Stimulated activated CD8-positive, alpha-beta memory T cell treated with anti-CD3 and anti-CD28 coated beads, Interleukin-15, amount 100 ng/mL, for 4 hours (primary cell): ENCODE data around the gene FAM187B.
A peak's percentile ranks its signal among the peaks of the same experiment; 100 is the strongest.
"Not testable (repeated sequence)": the region's sequence is repeated elsewhere in the genome, so short reads cannot be mapped to it uniquely, and the experiment has no call there.

Experiments used
- DNase-seq, 2 donors: peaks; one replicate each; pipeline ENCODE4 v3.0.0-alpha.2; 2020; ENCODE audit warnings: low read depth in 2 of 2

The FAM187B gene

DNA sequence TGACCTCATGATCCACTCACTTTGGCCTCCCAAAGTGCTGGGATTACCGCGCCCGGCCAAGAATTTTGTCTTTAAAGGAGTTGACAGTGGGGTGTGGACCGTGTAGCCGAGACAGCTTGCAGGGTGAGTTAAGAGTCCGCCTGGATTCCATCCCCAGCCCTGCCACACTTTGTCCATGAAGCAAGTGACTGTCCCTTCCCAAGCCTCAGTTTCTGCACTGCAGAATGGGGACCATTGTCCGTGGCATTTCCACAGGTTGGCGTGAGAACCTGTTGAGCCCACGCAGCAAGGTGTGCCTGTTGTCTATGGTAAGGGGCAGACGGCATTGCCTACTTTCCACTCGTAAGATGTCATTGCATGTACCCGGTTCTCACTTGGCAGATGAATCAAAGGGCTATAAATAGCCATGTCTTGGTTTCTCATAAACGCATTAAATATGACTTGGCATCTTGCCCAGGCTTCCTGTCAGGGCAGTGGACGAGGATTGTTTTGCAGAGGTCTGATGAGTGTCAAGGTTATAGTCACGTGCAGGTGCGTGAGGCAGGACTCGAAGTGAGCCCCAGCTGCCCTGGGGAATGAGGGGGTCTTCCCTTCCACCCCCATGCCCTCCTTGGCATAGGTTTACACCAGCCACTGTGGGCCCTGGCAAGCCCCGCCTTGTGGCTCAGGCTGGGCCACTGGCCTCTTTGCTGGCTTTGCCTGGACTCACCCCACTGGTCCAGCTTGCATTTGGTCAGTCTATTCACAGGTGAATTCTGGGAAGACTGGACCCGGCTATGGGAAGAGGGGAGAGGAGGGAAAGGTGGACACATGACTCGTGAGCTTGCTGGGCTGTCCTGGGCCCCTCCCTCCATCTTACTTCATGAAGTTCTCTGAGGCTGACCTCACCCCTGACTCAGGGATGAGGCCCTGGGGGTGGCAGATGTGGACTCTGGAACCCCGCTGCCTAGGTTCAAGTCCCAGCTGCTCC lies 14.6 kb downstream of the FAM187B start:
- peak; percentile 49 to 71 for DNase-seq

DNA sequence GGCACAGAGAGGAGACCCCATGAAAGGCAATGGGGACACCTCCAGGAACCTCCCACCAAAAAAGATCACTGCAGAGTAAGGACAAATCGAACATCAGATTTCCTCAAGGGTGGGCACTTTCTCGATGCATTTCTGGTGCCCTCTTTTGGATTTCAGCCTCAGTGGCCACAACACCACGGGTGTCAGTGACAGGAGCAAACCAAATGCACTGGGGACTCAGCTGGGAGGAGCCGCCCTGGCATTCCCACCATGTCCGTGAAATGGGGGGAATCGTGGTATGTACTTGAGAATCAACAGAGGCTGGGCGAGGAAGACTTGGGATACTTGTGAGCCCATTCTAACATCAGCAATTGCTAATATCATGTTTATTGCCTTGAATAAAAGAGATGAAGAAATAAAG lies 16.3 kb downstream of the FAM187B start:
- DNase-seq = no peak

DNA sequence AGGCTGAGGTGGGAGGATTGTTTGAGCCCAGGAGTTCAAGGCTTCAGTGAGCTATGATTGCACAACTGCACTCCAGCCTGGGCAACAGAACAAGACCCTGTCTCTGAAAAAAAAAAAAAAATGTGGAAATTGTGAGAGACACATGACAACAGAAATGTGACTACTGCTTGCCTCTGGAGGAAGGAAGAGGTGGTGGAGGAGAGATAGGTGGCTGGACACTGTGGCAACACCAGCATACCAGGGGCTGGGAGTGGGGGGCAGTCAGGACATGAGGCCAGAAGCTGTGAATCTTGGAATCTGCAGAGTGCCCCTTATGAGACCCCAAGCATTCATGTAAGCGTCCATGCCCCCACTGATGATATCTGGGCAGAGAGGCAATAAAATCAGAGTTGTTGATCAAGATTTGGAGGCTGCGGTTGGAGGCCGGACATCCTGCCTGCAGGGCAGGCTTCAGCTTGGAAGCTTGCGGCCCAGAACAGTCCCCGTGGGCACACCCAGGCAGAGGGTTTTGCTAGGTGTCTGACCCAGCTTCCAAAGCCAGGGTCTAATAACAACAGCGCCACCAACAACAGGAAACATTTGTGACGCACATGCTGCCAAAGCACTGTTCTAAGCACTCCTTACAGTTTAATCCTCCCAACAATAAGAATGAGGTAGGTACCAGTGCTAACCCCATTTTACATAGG lies 16.9 kb downstream of the FAM187B start:
- DNase-seq = peak; percentile 40 to 49

DNA sequence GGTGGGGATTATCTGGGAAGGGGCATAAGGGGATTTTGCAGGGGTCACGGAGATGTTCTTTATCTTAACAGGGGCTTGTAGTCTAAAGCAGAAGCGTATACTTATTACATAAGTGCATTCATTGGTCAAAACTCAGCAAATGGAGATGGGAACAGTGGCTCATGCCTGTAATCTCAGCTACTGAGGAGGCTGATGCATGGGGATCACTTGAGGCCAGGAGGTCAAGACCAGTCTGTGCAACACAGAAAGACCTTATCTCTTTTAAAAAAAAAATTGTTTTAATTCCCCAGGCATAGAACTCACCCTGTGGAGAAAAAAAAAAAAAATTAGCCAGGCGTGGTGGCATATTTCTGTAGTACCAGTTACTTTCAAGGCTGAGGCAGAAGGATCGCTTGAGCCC lies 18.9 kb downstream of the FAM187B start:
- no peak for DNase-seq

DNA sequence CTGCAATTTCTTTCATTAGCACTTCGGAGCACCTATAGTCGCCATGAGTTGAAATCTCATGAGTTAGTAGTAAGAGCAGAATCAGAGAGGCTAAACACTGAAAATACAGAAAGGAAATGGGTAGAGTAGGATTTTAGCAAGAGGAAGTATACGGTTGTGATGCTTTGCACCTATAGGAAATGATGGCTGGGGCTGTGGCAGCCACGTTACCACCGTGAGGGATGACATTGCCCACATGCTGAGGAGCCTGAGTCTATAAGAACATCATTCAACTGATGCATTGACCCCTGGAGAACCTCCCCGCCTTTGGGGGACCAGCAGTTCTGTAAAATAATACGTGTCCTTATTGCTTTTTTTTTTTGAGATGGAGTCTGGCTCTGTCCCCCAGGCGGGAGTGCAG lies 20.4 kb downstream of the FAM187B start:
- DNase-seq = no peak

DNA sequence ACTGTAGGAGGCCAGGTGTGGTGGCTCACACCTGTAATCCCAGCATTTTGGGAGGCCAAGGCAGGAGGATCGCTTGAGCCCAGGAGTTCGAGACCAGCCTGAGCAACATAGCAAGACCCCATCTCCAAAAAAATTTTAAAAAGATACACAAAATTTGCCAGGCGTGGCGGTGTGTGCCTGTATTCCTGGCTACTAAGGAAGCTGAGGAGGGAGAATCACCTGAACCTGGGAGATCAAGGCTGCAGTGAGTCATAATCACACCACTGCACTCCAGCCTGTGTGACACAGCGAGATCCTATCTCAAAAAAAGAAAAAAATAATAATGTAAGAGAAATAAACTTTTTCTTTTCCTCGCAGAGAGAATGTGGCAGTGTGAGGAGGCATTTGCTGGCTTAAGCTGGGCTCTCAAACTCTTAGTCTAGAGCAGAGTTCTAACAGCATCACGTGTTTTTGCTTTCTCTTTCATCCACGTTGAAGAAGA lies 21.1 kb downstream of the FAM187B start:
- DNase-seq = no peak

DNA sequence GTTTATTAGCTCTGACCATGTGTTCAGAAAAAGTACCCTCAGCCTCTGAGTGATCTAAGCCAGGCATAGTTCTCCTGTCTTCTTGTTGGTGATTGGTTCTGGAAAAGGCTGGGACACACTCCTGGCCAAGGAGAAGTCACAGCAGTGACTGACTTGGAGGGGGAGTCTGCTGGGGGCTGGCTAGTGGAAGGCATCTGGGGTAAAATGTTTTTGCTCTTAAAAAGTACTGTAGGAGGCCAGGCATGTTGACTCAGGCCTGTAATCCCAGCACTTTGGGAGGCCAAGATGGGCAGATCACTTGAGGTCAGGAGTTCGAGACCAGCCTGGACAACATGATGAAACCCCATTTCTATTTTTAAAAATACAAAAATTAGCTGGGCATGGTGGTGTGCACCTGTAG lies 21.7 kb downstream of the FAM187B start:
- no peak for DNase-seq

DNA sequence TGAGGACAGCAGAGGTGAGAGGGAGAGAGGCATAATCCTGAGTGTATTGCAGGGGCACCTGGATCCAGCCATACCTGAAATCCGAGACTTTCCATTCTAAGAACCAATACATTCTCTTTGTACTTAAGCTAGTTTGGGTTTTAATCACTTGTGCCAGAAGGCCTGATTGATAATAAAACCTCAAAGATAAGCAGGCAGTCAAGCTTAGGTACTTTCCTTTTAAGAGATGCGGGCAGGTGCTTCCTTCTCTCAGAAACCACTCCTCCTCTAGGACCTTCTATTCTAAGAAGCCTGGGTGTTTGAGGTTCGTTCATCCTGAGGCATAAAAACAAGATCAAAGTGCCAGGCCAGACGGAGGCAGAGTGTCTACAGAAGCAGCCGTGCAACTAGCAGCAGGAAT lies 22.2 kb downstream of the FAM187B start:
- peak in 1 of 2 donors; percentile 31 for DNase-seq

DNA sequence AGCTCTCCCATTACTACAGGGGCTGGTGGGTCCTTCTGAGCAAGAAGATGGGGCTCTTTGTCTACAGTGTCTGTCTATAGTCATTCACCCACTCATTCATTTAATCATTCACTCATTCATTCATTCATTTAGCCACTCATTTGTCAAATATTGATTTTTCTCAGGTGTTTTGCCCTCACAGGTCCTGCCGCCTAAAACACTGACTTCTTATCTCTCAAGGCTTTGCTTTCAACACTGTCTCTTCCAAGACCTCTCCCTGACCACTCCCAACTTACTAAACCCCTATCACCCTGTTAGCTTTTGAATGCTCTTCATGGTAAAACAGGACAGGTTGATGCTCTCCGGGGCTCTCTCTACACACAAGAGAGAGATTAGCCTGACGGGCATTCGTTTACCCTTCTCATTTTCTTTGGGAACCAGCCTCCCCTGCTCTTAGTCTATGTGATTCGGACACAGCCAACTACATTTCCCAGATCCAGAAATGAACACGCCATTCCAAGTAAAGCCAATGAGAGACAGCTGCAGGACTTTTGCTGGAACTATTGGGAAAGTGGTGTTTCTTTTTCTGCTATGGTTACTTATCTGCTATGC lies 22.7 kb downstream of the FAM187B start:
- DNase-seq = no peak

DNA sequence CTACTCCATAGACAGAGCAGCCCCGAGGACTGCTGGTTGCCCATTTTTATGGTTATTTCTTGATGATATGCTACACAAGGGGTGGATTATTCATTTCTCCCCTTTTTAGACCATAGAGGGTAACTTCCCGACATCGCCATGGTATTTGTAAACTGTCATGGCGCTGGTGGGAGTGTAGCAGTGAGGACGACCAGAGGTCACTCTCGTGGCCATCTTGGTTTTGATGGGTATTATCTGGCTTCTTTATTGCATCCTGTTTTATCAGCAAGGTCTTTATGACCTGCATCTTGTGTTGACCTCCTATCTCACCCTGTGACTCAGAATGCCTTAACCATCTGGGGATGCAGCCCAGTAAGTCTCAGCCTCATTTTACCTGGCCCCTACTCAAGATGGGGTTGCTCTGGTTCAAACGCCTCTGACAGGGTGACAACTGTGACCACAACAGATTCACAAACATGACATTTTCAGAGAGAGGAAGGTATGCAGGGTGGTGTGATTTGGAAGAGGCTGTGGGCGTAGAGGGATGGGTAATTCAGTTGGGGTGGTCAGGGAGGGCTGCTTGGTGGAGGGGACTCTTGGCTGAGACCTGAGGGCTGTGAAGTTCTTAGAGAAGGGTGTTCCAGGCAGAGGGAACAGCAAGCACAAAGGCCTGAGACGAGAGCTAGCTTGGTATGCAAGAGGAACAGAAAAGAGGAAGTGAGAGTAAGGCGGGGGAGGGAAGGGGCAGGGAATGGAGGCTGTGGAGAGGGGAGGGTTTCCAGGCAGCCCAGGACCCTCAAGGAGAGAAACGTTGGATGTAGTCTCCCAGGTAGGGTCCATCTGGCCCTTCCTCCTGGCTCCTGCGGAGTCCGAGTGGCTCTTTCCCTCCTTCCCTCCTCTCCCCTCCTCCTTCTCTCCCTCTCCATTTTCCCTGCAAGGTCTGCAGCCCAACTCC lies 23.5 kb downstream of the FAM187B start:
- no peak for DNase-seq

DNA sequence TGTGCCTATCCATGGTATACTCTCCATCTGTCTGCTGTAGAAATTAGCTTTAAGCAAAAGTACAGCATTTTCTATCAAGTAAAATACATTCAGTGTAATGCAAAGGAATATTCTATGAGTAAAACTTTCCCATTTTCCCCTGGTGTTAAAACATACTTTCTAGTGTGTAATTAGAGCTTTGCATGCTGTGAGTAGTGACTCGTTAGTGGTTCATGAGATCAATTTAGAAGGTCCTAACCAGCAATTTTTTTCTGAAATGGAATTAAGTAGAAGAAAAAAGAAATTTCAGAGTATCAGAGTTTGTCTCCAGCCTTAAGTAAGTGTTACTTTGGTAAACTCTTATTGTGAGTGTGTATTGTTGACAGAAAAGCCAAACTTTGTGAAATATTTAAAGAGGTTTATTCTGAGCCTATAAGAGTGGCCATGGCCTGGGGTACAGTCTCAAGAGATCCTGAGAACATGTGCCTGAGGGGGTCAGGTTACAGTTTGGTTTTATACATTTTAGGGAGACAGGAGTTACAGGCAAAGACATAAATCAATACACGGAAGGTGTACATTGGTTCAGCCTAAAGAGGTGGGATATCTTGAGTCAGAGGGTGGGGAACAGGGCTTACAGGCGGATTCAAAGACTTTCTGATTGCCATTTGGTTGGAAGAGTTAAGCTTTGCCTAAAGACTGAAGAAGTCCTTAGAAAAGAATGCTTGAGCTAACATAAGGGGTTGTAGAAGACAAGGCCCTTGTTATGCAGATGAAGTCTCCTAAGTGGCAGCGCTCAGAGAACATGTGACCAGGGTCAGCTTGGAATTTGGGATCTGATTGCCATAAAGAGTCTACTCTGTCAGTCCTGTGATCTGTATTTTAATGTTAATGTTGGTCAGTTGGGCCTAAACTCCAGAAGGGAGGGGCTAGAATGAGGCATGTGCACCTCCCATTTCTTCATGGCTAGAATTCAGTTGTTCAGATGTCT lies 25.5 kb downstream of the FAM187B start:
- no peak for DNase-seq

DNA sequence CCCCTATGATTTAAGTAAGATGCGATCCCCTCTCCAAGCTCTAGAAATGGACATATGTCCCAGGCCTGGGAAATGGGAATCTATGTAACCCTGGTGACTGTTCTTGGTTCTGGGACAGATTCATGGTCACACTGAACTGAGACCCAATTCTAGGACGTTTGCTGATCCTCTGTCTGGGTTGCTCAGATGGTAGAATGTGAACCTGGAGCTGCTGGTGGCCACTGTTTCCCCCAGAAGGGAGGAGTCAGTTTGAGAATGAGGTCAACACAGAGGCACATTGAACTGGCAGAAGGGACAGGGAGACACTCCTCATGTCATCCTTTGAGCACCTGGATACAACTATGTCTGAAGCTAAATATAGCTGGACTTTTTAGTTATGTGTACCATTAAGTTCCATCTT lies 29.1 kb downstream of the FAM187B start:
- DNase-seq = no peak

DNA sequence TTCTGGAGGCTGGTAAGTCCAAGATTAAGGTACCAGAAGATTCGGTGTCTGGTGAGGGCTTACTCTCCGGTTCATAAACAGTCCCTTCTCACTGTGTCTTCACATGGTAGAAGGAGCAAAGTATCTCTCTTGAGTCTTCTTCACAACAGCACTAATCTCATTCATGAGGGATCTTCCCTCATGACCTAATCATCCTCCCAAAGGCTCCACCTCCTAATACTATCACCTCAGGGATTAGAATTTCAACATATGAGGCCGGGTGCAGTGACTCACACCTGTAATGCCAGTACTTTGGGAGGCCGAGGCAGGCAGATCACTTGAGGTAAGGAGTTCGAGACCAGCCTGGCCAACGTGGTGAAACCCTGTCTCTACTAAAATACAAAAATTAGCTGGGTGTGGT lies 31.7 kb downstream of the FAM187B start:
- not testable (repeated sequence) for DNase-seq

DNA sequence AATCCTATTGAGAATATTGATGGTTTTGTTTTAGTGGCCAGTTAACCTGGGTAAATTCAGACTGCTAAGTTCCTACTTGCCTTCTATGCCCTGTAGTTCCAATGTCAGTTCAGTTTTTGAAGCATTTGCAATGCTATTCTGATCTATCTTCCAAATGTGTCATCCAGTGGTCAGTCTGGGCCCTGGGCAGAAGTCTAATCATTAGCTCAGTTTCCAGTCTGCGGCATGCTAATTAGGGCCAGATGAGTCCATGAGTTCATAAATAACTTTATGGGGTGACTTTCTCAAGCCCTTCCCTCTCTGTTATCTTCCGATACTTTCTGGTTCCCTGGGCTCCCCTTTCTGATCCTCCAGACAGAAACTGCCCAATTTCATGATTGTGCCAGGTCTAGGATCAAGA lies 32.7 kb downstream of the FAM187B start:
- no peak for DNase-seq

DNA sequence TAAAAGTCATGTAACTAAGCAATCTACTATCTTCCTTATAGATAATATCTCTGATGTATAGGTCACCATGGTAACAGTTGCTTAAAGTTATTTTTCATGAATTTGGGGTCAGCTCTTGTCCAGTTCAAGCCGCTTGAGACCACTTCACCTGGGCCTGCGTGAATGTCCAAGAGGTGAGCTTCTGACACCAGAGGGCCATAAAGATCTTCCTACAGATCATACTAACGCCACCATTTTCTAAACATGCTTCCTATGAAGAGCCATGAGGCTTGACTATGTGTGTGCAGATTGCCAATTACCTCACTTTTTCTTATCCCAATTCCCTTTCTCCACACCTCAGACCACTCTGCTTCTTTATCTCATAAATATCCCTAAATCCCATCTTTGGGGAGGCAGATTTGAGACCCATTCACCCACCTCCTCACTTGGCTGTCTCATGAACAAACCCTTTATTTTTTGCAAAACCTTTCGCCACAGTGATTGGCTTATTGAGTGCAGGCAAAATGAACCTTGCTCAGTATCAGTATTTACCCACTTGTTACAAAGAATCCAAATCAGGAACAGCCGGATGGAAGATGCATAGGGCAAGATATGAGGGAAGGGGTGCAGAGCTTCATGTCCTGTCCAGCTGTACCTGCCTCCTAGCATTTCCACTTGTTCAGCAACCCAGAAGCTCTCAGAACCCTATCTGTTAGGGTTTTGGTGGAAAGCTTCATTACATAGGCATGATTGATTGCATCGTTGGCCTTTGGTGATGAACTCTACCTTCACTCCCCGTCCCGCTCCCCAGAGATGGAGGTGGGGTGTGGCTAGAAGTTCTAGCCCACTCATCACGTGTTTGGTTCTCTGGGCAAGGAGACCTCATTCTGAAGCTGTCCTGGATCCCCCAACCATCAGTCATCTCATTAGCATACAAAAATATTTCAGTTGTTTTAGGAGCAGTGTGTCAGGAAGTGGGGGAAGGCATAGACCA lies 34.2 kb downstream of the FAM187B start:
- DNase-seq = no peak

DNA sequence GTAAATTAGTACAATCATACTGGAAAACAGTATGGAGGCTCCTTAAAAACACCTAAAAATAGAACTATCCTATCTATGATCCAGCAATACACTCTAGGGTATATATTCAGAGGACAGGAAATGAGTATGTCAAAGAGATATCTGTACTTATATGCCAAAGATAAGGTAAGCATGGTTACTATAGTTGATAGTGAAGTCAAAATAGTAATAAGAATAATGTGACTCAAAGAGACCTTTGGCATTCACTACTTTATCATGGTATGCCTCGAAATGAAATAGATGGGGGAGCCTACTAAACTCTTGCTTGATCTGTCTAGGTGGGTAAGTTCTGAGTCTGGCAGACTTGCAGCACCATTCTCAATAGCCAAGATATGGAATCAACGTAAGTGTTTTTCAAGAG lies 43.7 kb downstream of the FAM187B start:
- no peak for DNase-seq

DNA sequence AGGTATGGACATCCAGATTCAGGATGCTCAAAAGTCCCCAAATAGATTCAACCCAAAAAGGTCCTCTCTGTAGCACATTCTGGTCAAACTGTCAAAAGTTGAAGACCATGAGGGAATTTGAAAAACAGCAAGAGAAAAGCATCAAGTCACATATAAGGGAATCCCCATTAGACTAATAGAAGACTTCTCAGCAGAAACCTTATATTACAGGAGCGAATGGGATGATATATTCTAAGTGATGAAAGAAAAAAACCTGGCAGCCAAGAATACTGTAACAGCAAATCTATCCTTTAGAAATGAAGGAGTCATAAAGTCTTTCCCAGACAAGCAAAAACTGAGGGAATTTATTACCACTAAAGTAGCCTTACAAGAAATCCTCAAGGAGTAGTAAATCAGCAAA lies 44.3 kb downstream of the FAM187B start:
- no peak for DNase-seq

DNA sequence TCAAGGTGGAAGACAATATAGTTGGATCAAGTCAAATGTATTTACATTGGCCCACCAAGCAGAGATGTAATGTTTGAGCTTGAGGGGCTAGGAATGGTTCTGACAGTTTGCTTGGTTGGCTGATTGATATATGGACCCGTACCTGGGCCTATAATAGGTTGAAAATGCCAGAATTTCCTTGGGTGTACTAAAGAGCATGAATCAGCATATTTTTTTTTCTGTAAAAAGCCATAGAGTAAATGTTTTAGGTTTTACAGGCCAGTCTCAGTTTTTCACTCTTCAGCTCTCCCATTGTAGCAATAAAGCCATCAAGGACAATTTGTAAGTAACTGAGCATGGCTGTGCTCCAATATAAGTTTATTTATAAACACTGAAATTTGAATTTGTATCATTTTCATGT lies 47.2 kb downstream of the FAM187B start:
- no peak for DNase-seq

DNA sequence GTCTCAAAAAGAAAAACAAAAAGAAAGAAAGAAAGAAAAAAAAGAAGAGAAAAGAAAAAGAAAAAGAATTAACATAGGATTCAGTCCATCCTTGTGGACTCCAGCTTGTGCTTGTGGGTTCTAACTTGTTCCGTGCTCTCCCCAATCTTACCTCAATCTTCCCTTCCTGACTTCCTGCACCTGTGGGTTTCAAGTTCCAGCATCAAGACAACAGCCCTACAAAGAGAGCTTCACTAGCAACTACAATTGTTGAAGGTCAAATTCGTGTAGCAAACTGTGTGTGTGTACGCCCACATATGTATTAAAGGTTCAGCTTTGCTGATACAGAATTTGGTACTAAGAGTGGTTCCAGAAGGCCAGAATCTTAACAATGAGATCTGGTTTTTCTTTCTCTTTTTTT lies 48.7 kb downstream of the FAM187B start:
- DNase-seq = no peak
